Spleen (tissue), 7 donors: ENCODE data around the gene FNBP1.

ENCODE experiments used
- CTCF ChIP-seq, 11 experiments: fragments of 200-600 bp in 7 of 11; fragments of 450-650 bp in 4 of 11; sonication (generic) in 4 of 11; IDR thresholded peaks in 8 of 11; conservative IDR thresholded peaks in 3 of 11; 1 replicate in 7 of 11; 2 replicates in 4 of 11; pipeline versions ENCODE4 v1.4.0 to v1.8.0; 2016 to 2021; ENCODE audit warnings: antibody characterized with exemption in 11 of 11, inconsistent platforms in 4 of 11, mild to moderate bottlenecking in 1 of 11
- POLR2A ChIP-seq, 3 donors: fragments of 450-650 bp; IDR thresholded peaks; one replicate each; pipeline ENCODE4 v1.5.1; 2017; ENCODE audit warnings: antibody characterized with exemption in 3 of 3, mild to moderate bottlenecking in 1 of 3
- POLR2AphosphoS5 ChIP-seq, 3 donors: sonication (generic); formaldehyde crosslinking; IDR thresholded peaks; one replicate each; pipeline ENCODE4 v1.5.1; 2017; ENCODE audit warnings: antibody characterized with exemption in 3 of 3
- donor health status: DM: no; HTN: no; CAD: no; lungs with moderate emphysema.
- donor health status: DM: no; HTN: no; CAD: no.
- donor health status: DM: no; HTN: no; CAD: no.

- TF ChIP-seq POLR2AphosphoS5 (IDR thresholded peaks at IDR 0.05), result no peak
- peak in 1 of 11 experiments; percentile 10 for TF ChIP-seq CTCF (IDR thresholded peaks at IDR 0.05 in 8 of 11, conservative IDR thresholded peaks at IDR 0.05 in 3 of 11)
- TF ChIP-seq POLR2A (IDR thresholded peaks at IDR 0.05), result no peak
These were observed 15.2 kb upstream of the FNBP1 start for GRCh38 chr9:130058154-130058553.
